Cardiac septum (tissue), 1 donor: ENCODE measurements around the gene THBS2. TPM values are rescaled to one million over a fixed set of nuclear protein-coding genes. Genes with fewer than 3 reads are reported as not detected.

Experiments used
- DNase-seq: peaks from one replicate; pipeline ENCODE4 v3.0.0-alpha.2; 2020; ENCODE audit warnings: low spot score
- intact Hi-C: fragments of 100-400 bp; cut with DNase I; formaldehyde crosslinking; loops from one replicate; pipeline ENCODE4 v1.14.0; 2022
- total RNA-seq: library from RNA; stranded (reverse); fragmentation: NEBNext Ultra II Directional; extraction: Animal tissue kit (Norgen Biotek cat#: 25700); gene quantifications from one replicate; pipeline ENCODE4 v1.2.1, GENCODE V29; 2021
- donor health status: DM: no; HTN: no; CAD: no.

Gene THBS2
- total RNA-seq, 1 donor from 2014 or later = 28.8 TPM

DNA sequence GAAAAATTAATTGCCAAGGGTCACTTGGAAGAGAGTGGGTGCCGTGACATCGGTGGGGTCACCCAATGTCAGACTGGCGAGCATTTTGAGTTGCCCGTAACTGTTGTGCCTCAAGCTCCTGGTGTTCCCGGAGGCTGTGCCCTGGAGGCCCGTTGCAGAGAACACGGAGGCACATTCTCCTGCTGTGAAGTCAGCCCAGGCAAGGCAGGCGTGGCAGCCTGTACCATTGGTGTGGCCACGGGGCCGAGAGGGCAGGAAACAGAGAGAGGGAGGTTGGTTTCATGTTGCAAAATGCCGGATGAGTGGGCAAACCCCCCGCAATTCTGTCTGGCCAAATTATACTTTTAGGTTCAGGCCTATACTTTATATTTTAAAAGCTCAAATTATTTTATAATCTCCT lies 81.2 kb downstream of the THBS2 start:
- no peak for DNase-seq
- intact Hi-C loops = loop anchor here (5.0 kb wide), 1 partner anchor 115 kb away; no protein-coding TSS in a partner anchor

DNA sequence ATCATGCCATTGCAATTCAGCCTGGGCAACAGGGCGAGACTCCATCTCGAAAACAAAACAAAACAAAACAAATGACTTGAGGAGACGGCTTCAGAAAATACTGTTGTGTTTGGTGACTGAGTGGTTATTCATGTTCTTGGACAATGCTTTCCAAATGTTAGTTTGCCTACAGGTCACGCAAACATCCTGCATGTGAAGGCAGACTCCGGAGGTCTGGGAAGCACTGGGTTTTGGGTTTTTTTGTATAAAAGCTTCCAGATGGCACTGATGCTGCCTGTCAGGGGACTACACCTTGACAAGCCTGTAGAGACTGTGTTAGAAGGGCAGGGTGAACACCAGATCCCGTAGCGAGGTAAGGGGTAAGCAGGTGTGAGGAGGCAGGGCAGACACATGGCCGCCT lies 81.7 kb downstream of the THBS2 start:
- no peak for DNase-seq
- intact Hi-C loops = loop anchor here (5.0 kb wide), 1 partner anchor 115 kb away; no protein-coding TSS in a partner anchor

DNA sequence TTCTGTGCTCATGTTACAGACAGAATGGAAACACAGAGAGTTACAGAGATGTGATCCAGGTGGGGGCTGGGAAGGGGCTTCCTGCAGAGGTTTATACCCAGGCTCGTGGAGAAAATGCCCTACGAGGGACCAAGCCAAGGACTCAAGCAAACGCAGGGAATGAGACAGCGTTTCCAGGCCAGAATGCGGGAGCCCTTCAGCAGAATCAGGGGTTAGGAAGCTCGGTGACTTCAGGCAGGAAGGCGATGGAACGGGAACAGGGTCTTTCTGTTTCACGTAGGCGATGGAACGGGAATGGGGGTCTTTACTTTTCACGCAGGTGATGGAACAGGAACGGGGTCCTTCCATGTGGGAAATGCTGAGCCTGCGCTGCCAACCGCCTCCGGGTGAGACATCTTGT lies 82.6 kb downstream of the THBS2 start:
- DNase-seq = no peak
- intact Hi-C loops = loop anchor here (5.0 kb wide), 1 partner anchor 116 kb away; no protein-coding TSS in a partner anchor

DNA sequence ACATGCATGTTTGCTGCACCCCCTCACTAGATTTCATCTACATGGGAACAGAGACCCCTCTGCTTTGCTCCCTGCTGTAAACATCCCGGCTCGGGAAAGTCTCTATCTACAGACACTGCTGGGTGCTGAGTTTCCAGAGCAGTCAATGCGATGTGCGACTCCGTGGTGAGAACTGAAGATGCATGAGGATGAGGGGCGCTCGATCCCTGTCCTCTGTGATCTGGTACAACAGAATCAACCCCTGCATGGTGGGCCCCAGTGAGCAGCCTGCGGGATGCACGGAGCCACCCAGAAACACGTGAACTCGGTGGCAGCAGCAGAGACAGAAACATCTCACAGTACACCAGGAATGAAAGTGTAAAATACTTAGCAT lies 83.1 kb downstream of the THBS2 start:
- intact Hi-C loops = loop anchor here (5.0 kb wide), 1 partner anchor 117 kb away; no protein-coding TSS in a partner anchor
- no peak for DNase-seq

DNA sequence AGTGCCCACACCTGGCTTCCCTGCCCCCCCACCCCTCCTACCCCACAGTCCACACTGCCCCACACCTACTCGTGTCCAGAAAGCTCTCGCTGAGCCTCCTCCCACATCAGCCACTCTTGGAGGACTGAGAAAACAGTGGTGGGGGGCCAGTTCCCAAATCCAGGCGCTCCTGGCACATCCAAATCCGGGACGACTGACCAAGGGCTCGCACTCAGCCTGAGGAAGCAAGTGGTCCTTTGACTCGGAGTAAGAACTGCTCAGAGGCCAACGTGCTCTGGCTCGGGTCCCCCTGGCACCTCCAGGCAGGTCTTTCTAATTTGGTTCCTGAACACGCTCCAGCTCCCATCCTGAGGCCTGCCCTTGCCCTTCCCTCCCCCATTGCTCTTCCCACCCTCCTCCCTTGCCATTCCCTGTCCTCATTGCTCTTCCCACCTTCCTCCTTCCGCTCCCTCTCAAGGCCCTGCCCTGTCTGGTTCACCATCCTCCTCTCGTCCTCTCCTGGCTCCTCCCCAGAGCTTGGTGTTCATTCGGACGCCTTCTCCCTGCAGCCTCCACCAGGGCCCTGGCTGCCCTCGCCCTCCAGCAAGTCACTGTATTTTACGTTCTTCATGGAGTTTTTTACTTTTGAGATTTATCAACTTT lies 83.6 kb downstream of the THBS2 start:
- intact Hi-C loops = loop anchor here (5.0 to 10.0 kb wide), 2 partner anchors 117 to 205 kb away; no protein-coding TSS in a partner anchor
- no peak for DNase-seq

DNA sequence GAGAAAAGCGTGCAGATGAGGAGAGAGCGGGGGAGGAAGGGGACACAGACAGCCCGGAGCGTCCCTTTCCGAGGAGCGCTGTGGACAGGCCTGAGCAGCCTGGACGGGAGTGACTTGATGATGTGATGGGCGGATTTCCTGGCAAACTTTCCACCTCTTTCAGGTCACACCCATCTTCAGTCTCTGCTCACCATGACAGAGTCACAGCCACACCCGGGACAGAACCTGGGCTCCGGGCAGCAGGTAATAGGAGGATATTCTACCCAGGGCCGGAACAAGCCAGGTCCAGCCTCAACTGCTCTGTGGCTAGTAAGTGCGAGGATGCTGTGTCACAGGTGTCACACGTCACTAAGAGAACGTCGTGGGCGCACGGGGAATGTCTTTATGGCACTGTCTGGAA lies 84.3 kb downstream of the THBS2 start:
- no peak for DNase-seq
- intact Hi-C loops = loop anchor here (10.0 kb wide), 1 partner anchor 205 kb away; no protein-coding TSS in a partner anchor

DNA sequence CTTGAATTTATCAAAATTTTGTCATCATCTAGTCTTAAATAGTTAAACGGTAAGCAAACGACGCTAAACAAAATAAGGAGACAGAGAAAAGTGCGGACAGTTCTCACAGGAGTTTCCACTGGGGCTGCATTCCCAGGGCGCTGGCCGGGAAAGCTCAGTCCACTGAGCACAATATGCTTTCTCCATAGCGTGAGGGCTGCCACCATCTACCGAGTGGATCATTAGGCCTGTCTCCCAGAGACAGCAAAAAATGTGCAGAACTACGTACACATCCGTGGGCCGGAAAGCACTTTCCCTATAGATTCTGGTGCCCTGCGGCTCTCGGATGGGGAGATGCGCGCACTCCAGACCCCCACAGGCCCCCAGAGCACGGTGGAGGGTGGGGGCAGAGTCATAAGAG lies 84.9 kb downstream of the THBS2 start:
- intact Hi-C loops = loop anchor here (10.0 kb wide), 1 partner anchor 204 kb away; no protein-coding TSS in a partner anchor
- DNase-seq = no peak

DNA sequence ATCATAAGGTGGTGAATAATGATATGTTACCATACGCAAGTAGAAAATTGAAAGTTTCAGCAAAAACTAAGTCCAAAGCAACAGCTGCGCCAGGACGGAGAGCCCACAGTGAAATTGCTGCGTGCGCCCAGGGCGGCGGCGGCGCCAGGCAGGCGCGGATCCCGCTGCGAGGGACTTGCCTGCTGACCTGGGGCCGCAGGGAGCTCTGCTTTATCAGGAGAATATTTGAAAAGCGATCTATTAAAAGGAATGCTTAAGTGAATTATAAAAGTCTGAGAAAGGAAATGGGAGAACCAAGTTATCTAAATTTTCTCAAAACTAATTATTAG lies 85.4 kb downstream of the THBS2 start:
- intact Hi-C loops = loop anchor here (10.0 kb wide), 1 partner anchor 203 kb away; no protein-coding TSS in a partner anchor
- no peak for DNase-seq

DNA sequence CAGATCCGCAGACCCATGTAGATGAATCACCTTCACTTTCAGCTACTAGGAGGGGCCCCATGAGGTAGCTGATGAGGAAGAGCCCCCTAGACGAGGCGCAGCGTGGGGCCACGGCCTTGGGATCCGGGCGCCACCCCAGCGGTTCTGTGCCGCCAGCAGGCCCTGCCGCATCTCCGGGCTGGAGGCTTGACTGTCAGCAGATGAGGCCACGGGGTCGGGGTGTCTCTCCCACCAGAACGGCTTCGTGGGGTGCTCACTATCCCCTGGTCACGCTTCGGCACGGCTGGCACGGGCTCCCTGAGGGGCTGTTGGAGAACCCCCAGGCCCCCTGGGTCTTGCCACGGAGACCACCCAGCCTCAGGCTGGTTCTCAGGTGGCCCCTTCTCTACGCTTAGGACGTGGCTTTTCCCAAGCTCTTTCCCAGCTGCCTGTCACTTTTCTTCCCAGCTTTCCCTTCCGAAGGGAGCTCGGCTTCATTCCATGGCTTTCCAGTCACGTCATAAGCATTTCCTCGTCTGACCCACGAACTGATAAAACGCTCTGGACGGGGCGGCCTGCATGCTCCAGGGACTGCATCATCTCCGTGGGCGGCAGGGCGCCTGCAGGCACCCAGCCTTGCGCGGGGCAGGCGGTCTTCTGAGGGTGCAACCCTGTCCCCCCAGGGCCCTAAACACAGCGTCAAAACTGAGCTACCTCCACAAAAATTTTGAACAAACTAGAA lies 85.9 kb downstream of the THBS2 start:
- intact Hi-C loops = loop anchor here (10.0 kb wide), 1 partner anchor 203 kb away; no protein-coding TSS in a partner anchor
- DNase-seq = no peak

DNA sequence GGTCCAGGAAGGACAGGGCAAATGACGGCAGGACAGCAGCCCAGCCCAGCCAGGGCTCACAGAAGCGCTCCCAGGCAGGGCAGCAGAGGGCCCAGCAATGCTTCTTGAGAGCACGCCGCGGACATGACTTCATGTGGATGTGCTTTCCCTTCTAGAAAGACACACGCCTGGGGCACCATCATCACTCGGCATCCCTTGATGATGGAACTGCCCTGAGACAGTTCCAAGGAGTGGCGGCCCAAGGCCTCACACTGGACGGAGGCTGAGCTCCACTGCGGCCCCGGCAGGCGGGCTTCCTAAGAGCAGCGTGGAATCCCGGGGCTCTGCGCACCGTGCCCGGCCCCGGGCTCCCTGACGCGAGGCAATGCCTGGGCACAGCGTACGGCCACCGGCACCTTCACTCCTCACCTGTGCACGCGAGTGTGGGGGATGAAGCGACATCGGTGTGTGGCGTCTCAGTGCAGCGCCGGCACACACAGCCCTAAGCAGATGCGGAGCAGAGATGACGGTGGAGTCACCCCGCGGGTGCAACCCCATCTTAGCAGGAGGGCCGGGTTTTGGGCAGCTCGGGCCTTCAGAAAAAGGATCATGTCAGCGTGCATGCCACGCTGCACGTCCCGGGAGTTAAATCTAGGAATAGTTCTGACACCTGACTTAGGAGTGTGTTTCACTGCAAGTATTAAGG lies 86.6 kb downstream of the THBS2 start:
- intact Hi-C loops = loop anchor here (10.0 kb wide), 1 partner anchor 202 kb away; no protein-coding TSS in a partner anchor
- DNase-seq = no peak
